HG03159 (cell line): ENCODE data around the gene EML6.
"Not testable (repeated sequence)": the region's sequence is repeated elsewhere in the genome, so short reads cannot be mapped to it uniquely, and the experiment has no call there.

ENCODE experiments used
- ATAC-seq: cut with Tn5 transposase; IDR thresholded peaks from one replicate; pipeline ENCODE4 v1.9.1; 2021; ENCODE audit warnings: mild to moderate bottlenecking, moderate library complexity; ENCODE audit not compliant: unreplicated experiment

EML6 gene

DNA sequence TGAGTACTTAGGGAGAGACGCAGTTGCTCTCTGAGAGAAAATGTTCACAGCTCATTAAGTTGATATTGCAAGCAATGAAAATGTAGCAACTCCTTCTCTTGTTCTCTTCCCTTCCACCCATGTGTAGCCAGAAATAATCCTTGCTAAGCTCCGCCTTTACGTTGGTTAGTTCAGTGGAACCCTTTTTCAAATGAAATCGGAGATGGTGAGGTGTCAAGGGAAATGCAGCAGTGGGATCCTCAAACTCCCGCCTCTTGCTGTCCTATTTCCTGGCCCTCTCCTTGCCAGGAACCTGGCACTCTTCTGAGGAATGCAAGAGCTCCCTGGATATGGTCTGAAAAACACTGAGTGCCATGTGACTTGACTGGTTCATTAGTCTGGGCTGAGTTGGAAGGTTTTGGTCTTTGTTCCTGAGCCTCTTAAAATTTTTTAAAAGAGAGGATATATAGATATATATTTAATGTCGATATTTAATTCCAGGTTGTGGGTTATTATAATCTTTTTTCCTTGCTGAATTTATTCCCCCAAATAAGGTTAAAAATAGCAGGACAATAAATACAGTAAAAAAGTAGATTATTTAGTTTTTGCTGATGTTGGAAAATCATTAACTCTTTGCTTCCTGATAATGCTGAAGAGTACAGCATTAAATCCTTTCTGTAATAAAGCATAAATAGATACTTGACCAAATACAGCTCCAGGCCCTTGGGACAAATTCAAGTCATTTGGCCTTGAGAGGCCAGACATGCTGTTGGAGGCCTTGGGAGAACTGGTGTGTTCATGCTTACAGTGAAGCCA is 116.2 kb downstream of the EML6 start:
- ATAC-seq, result no peak

DNA sequence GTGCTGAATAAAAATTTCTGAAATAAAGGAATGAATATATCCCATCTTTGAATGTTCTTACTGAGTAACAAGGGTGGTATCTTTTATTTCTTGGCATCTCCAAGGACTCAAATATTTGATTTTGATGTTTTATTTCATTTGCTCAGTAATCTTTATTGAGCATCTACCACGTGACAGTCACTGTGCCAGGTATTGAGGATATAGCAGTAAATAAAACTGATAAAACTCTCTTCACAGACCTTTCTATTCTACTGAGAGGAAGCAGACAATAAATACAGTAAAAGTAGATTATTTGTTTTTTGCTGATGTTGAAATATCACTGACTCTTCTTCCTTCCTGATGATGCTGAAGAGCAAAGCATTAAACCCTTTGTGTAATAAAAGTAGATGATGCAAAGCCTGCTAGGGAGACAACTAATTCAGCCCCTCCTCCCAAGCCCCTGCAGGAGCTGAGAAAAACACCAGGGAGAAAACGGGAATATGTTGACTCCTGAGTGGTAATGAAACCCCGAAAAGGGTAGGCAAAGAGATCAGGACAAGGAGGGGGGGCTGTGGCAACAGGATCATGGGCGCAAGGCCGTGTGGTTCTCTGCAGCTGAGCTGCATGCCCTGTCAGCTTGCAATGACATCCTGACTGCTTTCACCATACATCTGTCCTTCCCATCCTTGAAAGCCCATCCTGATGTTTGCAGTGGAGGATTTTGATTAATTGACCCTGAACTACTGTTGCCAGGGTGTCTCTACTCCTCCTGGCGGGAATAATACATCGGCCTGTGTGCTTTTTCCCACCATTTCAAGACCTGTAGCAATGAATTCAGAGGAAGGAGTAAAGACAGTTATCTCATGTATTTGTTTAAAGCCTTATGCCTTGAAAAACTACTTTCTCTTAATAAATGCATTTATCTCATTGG is 117.4 kb downstream of the EML6 start:
- no peak for ATAC-seq

- ATAC-seq, result not testable (repeated sequence)
These were observed 118.0 kb downstream of the EML6 start for GRCh38 chr2:54841500-54841899.

GRCh38 chr2:54845094-54845493 is 121.6 kb downstream of the EML6 start:
- ATAC-seq, result no peak

DNA sequence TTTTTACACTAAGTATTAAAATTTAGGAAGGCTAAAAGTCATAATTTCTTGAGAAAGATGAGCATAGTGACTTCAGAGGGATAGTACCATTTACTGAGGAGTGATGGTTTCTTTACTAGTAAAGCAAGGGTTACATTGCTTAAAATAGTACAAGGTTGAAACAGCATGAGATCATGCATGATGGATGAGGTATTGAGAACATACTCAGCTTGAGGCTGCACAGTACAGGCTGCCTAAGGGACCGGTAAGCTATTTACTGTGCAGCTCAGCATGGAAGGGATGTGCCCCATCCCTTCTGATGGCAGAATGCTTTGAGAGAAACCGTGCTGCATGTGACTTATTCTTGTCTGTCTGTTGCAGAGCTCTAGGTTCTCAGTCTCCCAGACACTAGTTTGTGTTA is 122.1 kb downstream of the EML6 start:
- no peak for ATAC-seq

- ATAC-seq, result no peak
These were observed 127.0 kb downstream of the EML6 start for GRCh38 chr2:54850171-54851122.

- ATAC-seq, result no peak
These were observed 130.3 kb downstream of the EML6 start for GRCh38 chr2:54853616-54854310.

DNA sequence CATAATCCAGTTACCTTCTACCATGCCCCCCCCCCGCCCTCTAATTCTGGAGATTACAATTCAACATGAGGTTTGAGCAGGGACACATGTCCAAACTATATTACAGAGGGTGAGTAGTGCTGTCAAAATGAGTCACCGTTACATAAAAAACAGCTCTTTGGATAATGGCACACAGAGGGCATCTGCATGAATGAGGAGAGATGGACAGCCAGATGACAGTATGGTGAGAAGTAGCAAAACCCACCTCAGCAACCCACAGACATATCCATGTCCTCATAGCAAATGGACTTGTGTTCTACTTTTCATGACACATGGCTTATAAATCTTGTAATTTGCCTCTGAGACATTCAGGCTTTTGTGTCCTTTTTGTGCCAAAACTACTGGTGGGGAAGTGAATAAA is 132.0 kb downstream of the EML6 start:
- ATAC-seq, result no peak

DNA sequence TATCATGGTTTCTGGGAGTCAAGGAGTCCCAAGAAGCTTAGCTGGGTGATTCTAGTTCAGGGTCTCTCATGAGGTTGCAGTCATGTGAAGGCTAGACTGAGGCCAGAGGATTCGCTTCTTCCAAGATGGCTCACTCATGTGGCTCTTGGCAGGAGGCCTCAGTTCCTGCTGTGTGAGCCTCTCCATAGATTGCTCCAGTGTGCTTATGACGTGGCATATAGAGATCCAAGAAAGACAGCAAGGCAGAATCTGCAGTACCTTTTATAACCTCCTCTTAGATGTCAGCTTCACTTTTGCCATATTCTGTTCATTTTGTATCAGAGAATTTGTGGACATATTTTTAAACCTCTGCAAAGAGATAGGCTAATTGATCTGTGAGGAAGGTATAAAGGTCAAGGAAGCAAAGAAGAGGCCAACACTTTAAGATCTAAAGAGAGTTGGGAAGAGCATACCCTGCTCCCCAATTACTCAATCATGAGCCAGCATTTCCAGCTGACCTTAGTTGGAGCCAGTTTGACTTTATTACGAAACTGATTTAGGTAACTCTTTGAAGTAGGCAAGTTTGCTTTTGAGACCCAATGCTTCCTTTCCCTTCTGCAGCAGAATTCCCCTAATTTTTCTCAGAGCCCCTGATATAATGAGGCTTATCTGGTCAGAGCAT is 134.7 kb downstream of the EML6 start:
- no peak for ATAC-seq

DNA sequence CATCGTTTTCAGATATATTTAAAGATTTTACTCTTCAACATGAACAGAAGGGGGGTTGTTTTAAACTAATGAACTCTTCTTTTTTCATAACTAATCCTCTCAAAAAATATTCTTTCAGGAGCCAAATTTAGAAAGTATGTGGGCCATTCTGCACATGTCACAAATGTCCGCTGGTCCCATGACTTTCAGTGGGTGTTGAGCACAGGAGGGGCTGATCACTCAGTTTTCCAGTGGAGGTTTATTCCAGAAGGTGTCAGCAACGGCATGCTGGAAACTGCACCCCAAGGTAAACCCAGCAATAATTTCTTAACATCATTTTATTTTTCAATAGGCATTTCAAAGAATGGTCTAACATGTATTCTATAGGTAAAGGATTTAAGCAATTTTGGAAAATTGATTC is 136.0 kb downstream of the EML6 start:
- ATAC-seq, result no peak

GRCh38 chr2:54859997-54860701 is 136.7 kb downstream of the EML6 start:
- no peak for ATAC-seq

GRCh38 chr2:54862229-54862628 is 138.8 kb downstream of the EML6 start:
- ATAC-seq, result no peak

GRCh38 chr2:54862742-54863141 is 139.3 kb downstream of the EML6 start:
- ATAC-seq, result no peak

DNA sequence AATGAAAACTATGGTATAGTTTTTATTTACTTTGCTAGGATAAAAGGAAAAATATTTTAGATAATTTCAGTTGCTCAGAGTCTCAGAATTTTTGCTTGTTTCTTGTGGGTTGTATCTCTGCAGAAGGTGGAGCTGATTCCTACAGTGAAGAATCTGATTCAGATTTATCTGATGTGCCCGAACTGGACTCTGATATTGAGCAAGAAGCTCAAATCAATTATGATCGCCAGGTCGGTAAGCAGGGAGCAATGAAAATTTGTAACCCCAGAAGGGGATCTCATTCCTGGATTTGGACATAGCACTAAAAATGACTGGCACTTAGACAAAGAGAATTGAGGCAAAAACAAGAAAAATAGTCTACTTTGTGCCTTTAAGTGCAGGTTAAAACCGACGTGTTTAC is 140.2 kb downstream of the EML6 start:
- no peak for ATAC-seq

GRCh38 chr2:54864096-54864495 is 140.6 kb downstream of the EML6 start:
- ATAC-seq, result no peak

DNA sequence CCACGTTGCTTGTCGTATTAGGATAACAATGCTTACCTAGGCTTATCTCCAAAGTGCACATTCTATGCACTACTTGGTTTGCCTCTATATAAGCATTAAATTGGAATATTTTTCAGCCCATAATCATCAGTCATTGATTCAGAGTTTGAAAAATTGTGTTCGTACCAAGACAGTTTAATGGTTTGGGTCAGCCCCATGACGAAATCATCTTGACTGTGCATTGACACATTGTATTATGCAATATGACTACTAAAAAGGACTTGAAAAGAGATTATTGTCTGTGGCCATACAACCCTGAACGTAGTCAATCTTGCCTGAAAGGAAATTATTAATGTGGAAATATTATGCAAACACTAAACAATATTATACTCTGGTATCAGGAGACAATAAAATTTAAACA is 141.3 kb downstream of the EML6 start:
- ATAC-seq, result no peak

DNA sequence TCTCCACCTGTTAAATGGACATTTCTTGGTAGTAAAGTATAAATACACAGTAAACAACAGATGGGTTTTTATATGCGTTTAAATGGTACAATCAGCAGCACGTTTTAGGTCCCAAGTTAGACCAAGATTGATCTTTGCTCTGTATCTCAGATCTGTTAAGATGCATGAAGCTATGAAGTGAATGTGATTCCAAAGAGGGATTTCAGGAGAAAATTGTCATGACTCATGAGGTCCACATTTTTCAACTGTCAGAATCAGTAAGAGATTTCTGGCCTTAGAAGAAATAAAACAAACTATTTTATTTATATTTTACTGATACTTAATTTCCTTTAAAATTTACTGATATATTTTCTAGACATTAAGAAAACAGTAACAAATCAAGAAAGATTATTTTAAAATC is 142.7 kb downstream of the EML6 start:
- ATAC-seq, result no peak

- peak; percentile 85 for ATAC-seq
These were observed 143.4 kb downstream of the EML6 start for GRCh38 chr2:54866868-54867267.

- ATAC-seq, result peak; percentile 35
These were observed 144.0 kb downstream of the EML6 start for GRCh38 chr2:54867457-54867856.
